ENCODE measurements around the gene TYW5.

Gene TYW5

DNA sequence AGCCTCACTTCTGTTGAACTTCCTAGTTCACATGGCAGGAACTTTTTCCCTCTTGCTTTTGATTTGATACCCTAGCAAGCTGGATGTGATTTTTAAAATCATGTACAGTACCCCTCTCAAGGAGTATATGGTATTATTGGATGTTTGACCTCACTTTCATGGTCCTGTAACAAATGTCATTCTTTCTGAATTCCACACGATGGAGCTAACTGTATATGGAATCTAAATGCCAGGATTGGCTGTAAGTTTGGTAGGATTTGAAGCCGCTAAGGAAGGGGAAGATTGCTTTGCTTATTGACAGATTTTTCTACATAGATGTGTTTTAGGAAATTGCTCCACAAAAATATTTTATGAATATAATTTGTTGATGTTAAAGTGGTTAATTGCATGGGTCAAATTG is 18.4 kb upstream of the TYW5 start:
- DNase-seq, result peak; percentile 60

DNA sequence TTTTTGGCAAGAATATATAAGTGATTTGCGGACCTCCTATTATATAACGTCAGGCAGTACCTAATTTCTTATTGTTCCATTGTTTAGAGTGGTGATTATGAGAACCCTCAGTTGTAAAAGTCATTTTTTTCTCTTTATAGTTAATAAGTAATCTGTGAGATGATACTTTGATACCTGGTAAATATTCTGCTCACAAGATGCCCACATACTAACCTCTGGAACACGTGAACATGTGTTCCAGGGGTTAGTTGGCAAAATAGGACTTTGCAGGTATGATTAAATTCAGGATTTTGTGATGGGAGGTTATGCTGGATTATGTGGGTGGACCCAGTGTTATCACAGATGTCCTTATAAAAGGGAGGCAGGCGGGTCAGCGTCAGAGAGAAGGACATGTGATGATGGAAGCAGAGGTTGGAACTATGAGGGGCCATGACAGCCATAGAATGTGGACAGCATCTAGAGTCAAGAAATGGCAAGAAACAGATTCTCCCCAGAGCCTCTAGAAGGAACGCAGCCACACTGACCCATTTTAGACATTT is 16.9 kb upstream of the TYW5 start:
- DNase-seq, result no peak

DNA sequence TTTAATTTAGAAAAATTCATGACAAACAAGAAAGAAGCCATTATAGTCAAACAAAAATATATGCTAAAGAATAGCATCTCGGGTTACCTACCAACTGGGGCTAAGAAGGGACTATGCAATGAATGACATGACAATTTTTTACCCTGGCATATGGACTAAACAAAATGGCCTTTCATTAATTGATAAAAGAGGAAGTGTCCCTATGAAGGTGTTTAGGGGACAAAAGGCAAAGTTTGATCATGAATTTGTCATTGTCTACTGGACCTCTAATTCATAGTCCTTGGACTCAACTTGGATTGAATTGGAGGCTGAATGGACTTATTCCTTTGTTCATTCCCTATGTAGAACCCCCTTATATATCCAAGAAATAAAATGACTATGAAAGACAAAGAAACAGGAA is 12.8 kb upstream of the TYW5 start:
- DNase-seq, result no peak

DNA sequence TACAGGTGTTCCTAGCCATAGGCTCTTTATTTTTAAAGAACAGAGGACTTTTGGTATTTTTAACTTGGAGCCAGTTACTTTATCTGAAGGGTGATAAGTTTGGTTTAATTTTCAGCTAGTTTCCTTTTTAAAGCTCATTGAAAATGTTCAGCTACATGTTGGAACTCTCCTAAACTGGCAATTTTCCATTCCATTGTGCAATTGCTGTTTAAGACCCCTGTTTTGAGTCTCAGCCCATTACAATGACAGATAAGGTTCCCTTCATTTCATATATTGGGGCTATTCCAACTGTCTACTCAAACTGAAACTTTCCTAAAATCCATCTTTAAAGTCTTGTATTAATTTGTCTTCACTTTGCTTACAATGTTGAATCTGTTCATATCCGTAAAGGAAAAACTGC is 11.7 kb upstream of the TYW5 start:
- DNase-seq, result no peak

- DNase-seq, result no peak
Observed at GRCh38 chr2:199966405-199966804, 11.1 kb upstream of the TYW5 start.

DNA sequence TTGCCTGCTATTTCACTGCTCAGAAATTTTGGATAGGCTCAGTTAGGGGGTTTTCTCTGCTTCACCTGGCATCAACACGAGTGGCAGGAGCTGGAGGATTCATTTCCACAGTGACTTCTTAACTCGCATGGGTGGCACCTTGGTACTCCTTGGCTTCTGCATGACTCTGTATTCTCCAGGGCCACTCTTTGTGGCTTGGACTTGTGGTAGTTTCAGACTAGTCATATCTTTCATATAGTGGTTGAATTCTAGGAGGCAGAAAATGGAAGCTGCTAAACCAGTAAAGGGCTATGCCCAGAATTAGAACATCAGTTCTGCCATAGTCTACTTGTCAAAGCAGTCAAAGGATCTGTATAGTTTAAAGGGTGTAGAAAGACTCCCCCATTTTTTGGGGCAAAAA is 6.9 kb upstream of the TYW5 start:
- no peak for DNase-seq

DNA sequence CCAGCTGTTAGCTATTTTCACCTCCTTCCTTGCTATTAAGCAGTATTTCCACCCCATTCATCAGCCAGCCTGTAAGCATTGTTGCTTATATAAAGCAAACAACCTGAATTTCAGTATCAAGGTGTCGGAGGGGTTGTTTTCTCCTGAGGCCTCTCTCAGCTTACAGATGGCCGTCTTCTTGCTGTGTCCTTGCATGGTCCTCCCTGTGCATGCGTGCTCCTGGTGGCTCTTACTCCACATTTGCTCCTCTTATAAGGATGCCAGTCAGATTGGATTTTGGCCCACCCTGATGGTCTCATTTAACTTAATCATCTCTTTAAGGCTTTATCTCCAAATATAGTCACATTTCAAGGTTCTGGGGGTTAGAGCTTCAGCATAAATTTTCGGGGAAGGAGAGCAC is 2.7 kb upstream of the TYW5 start:
- no peak for DNase-seq

- no peak for DNase-seq
Observed at GRCh38 chr2:199956062-199956380, 730 bp upstream of the TYW5 start.

DNA sequence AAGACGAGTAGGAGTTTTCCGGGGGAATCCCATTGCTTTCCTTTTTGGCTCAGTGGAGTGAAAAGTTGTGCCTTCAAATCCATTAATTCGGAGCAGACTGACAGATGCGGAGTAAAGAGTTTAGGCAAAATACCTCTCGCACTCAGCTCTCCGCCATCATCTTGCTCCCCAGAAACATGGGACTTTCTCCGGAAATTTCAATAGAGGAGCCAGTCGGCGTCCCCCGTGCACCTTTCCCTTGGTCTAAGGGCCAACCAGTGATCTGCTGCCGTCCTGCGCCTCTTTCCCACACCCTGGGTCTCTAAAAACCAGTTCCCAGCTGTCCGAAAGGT is 318 bp downstream of the TYW5 start:
- no peak for DNase-seq

DNA sequence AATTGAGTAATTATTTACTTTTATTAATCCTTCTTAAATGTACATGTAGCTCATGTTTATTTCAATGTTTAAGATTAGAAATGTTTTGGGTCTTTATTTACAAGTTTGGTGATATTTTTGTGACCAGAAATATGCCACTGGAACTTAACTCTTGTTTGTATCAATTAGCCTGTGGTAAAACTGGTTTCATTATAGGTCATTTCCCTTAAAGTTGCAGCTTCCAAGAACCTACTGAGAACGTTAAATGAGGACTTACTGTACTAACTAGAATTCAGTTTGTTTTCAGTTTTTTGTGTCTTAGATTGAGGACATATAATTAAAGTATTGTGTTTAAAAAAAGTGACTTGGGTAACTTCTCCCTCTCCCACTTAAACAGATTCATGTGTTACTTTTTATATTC is 4.3 kb downstream of the TYW5 start:
- DNase-seq, result no peak

DNA sequence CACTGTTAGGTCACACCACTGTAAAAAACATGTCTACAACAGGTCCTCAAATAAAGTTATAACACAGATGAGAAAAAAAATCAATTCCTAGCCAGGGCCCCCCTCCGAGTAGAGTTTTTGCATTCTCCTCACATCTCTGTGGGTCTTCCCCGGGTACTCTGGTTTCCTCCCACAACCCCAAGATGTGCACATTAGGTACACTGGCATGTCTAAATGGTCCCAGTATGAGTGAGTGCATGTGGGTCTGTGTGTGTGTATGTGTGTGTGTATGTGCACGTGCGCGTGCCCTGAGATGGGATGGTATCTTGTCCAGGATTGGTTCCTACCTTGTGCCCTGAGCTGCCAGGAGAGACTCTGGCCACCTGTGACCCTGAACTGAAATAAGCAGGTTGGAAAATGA is 4.9 kb downstream of the TYW5 start:
- DNase-seq, result no peak

DNA sequence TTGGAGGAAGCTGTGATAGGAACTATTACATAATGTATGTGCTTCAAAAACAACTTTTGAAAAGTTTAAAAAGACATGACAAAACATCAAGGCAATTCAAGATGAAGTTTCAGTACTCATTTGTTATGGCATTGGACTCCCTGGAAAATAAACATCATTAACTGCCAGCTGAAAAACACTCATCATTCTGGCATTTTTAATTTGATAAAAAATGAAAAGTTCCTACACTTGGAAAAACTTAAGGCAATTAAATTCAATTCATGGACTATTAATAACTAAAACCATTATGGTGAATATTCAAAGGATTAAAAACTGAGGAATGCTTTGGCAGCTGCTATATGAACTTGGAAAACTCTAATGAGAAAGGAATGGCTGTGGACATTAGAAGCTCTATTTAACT is 8.5 kb downstream of the TYW5 start:
- DNase-seq, result no peak

GRCh38 chr2:199946196-199946595 is 9.1 kb downstream of the TYW5 start:
- no peak for DNase-seq

GRCh38 chr2:199943373-199943772 is 11.9 kb downstream of the TYW5 start:
- DNase-seq, result no peak

DNA sequence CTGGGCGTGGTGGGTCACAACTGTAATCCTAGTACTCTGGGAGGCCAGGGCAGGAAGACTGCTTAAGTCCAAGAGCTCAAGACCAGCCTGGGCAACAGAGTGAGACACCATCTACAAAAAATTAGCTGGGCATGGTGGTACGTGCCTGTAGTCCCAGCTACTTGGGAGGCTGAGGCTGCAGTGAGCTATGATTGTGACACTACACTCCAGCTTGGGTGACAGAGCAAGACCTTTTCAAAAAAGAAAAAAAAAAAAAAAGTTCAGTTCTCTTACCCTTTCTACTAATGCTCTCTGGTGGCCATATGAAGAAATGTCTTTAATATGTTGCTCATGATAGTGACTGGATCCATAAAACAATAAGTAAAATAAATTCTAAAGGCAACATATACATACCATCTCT is 14.9 kb downstream of the TYW5 start:
- DNase-seq, result no peak

- DNase-seq, result no peak
Observed at GRCh38 chr2:199936554-199936953, 18.7 kb downstream of the TYW5 start.

DNA sequence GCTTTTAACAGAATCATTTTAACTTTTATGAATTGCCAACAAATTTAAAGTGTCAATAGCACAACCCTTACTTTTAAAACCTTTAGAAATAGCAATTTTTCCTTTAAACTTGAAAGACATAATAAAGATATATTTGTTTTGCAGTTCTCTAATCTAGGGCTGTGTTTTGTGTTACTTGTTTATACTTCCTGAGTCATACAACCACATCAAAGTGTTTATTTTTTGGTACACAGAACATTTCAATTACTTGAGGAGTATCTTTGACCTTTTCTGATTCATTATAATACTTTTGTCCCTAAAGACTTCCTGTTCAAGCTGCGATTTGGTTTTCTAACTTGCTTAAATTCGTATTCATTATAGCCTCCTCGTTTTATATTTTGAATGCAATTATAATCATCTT is 21.8 kb downstream of the TYW5 start:
- no peak for DNase-seq

DNA sequence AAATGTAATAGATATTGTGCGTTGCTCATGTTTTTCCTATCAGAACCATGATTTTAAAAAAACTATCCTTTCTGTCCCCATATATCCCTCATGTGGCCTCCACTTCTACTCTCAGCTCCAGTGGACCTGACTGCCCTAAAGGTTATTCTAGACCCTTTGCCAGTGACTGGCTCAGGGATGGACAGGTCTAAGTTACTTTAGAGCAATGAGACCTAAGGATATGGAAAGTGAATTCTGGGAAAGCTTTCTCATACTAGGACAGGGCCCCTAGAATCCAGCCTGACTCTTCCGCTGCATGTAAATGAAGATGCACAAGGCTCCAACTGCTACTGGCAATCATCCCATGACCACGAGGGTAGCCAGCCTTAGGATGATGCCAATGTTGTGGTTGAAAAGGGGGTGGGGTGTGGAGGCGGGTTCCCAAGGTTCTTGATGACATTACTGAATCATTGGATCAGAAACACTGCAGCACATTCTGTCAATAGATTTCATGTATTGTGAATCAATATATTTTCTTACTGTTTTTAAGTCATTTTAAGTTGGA is 22.9 kb downstream of the TYW5 start:
- no peak for DNase-seq

GRCh38 chr2:199929262-199929661 is 26.0 kb downstream of the TYW5 start:
- DNase-seq, result no peak

GRCh38 chr2:199928626-199929025 is 26.7 kb downstream of the TYW5 start:
- DNase-seq, result no peak

DNA sequence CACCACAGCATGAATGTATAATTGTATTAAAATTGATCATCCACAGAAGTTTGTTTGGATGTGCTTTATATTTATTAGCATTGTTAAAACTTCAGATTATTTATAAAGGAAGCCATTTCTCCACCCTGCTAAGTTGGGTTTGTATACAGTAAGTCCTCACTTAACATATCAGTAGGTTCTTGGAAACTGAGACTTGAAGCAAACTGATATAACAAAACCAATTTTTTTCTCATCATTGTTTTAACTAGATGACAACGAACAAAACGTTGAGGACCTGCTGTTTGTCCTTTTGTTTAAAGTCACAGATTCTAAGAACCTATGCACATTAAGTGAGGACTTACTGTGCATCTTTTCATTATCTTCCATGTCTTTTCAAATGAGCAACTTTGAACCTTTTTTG is 27.1 kb downstream of the TYW5 start:
- no peak for DNase-seq

- DNase-seq, result no peak
Observed at GRCh38 chr2:199926806-199927205, 28.5 kb downstream of the TYW5 start.

DNA sequence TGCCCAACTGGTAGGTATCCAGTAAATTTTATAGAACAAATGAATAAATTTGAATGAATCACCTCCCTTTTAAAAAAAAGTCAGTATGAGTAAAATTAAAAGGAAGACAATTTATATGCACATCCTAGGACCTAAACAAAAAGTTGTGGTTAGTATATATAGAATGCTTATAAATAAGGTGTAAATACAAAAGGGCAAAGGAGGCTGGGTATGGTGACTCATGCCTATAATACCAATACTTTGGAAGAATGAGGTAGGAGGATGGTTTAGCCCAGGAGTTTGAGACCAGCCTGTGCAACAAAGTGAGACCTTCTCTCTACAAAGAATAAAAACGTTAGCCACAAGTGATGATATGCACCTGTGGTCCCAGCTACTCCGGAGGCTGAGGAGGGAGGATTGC is 31.4 kb downstream of the TYW5 start:
- no peak for DNase-seq

- no peak for DNase-seq
Observed at GRCh38 chr2:199922856-199923255, 32.4 kb downstream of the TYW5 start.

GRCh38 chr2:199916980-199917379 is 38.3 kb downstream of the TYW5 start:
- no peak for DNase-seq

GRCh38 chr2:199914372-199914958 is 40.8 kb downstream of the TYW5 start:
- DNase-seq, result no peak
